Subcutaneous abdominal adipose tissue (tissue), 5 donors: ENCODE results near the gene SYCE1L.

Source experiments
- H3K27ac ChIP-seq: one replicate; pipeline ENCODE4 v1.7.0; 2013; ENCODE audit warnings: low read depth, mild to moderate bottlenecking, inconsistent platforms, low read length, moderate library complexity
- H3K27me3 ChIP-seq, 5 donors: one replicate each; pipeline ENCODE4 v1.7.0; 2013; ENCODE audit warnings: low read length in 5 of 5, inconsistent platforms in 1 of 5; ENCODE audit not compliant: control insufficient read depth in 5 of 5, insufficient read depth in 4 of 5
- H3K36me3 ChIP-seq, 5 donors: one replicate each; pipeline ENCODE4 v1.7.0; 2013; ENCODE audit warnings: low read length in 5 of 5; ENCODE audit not compliant: control insufficient read depth in 5 of 5, insufficient read depth in 5 of 5
- H3K4me1 ChIP-seq, 5 donors: one replicate each; pipeline ENCODE4 v1.7.0; 2013; ENCODE audit warnings: low read length in 5 of 5, mild to moderate bottlenecking in 3 of 5, moderate library complexity in 1 of 5; ENCODE audit not compliant: control insufficient read depth in 5 of 5, insufficient read depth in 5 of 5
- H3K4me3 ChIP-seq, 5 donors: one replicate each; pipeline ENCODE4 v1.7.0; 2013; ENCODE audit warnings: low read length in 5 of 5, low read depth in 1 of 5
- H3K9ac ChIP-seq, 5 donors: one replicate each; pipeline ENCODE4 v1.7.0; 2013; ENCODE audit warnings: low read length in 5 of 5, mild to moderate bottlenecking in 4 of 5, moderate library complexity in 3 of 5
- H3K9me3 ChIP-seq, 5 donors: one replicate each; pipeline ENCODE4 v1.7.0; 2013; ENCODE audit warnings: low read length in 5 of 5; ENCODE audit not compliant: control insufficient read depth in 5 of 5
- donor health status: healthy.
- donor health status: healthy.
- donor health status: healthy.
- donor health status: healthy.
- donor health status: healthy.

SYCE1L gene

DNA sequence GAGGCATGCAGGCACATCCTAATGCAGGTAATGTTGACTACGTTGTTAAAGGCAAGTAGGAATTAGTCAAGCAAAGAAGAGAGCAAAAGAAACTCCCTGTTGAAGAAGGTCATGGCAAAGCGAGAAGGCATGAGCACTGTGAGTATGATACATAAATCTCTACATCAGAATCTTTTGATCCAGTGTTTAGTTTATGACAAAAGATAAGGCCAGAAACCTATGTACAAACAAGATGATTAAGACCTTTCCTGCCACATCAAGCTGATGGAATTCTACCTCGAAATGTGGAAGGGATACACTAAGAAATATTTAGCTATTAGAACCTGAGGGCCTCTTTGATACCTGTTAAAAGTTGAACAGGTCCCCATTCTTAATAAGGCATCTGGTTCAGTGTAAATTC, 20.2 kb downstream of the SYCE1L start:
- Histone ChIP-seq H3K4me1 (peaks cover 0 to 4% (median 3%) of the 10 kb centered on the region in 5 donors), H3K36me3 (no peaks in the 10 kb centered on the region), H3K4me3 (no peak overlapping the region), H3K27ac (no peak overlapping the region), H3K27me3 (no peaks in the 10 kb centered on the region), H3K9ac (no peak overlapping the region), H3K9me3 (no peaks in the 10 kb centered on the region)

DNA sequence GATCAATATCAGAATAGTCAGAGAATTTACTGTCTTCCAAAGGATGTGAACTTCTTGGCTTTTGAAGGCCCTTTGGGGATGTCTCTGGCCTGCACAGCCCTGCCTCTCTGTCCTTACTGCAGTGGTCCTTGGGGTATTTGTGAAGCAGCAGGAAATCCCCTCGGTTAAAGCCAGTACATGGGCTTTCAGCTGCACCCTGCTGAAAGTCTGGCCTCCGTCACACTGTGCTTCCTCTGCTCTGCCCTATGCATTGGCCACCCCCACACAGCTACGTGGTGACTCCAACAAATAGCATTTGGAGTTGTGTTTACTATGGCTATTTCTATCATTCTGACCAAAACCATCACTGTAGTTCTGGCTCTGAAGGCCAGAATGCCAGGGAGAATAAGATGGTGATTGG, 21.2 kb downstream of the SYCE1L start:
- H3K4me3 ChIP-seq = no peak overlapping the region
- no peaks in the 10 kb centered on the region for H3K36me3 ChIP-seq
- no peaks in the 10 kb centered on the region for H3K9me3 ChIP-seq
- no peaks in the 10 kb centered on the region for H3K27me3 ChIP-seq
- peaks cover 0 to 5% (median 3%) of the 10 kb centered on the region in 5 donors for H3K4me1 ChIP-seq
- H3K27ac ChIP-seq = no peak overlapping the region
- H3K9ac ChIP-seq = no peak overlapping the region

DNA sequence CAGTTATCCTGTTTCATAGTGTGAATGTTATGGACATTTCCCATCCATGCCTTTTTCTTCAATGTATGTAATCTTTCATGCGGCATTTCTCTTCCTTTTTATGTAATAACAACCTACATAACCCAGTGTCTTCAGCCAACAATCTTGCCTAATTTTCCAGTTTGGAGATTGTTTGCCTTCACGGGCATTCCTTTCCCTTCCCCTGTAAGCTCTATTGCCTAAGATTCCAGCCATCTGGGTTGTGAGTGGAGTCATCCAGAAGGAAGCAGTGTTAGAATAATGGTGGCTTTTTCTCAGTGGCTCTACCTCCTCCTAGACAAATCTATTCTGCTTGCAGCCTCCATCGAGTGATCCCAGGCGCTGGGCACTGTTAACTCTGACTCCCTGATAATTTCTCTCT, 22.3 kb downstream of the SYCE1L start:
- Histone ChIP-seq H3K9ac (no peak overlapping the region), H3K36me3 (no peaks in the 10 kb centered on the region)

DNA sequence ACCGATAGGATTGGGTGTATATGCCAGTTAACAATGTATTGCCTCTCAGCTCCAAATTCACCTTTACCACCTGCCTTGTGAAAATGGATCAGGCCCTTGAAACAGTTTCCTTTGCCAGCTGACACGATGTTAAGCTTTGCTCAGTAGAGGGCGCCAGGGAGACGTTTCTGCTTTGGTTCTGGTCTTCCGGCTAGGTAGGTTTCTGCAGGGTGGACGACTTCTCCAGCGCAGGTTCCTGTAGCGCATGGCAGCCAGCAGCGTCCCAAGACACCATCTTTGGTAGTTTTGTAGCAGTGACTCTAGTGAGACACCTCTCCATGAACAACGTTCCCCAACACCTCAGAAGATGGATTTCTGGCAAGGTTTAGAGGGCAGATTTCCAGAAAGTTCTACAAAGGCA, 24.0 kb downstream of the SYCE1L start:
- Histone ChIP-seq H3K27me3 (no peaks in the 10 kb centered on the region), H3K4me3 (no peak overlapping the region), H3K27ac (no peak overlapping the region), H3K9me3 (no peaks in the 10 kb centered on the region), H3K36me3 (no peaks in the 10 kb centered on the region), H3K4me1 (peaks cover 0 to 5% (median 3%) of the 10 kb centered on the region in 5 donors), H3K9ac (no peak overlapping the region)

More for the DNA sequence above, 22.3 kb downstream of the SYCE1L start:
- no peak overlapping the region for H3K27ac ChIP-seq
- H3K27me3 ChIP-seq = no peaks in the 10 kb centered on the region
- H3K4me3 ChIP-seq = no peak overlapping the region
- H3K9me3 ChIP-seq = no peaks in the 10 kb centered on the region
- peaks cover 0 to 5% (median 3%) of the 10 kb centered on the region in 5 donors for H3K4me1 ChIP-seq

DNA sequence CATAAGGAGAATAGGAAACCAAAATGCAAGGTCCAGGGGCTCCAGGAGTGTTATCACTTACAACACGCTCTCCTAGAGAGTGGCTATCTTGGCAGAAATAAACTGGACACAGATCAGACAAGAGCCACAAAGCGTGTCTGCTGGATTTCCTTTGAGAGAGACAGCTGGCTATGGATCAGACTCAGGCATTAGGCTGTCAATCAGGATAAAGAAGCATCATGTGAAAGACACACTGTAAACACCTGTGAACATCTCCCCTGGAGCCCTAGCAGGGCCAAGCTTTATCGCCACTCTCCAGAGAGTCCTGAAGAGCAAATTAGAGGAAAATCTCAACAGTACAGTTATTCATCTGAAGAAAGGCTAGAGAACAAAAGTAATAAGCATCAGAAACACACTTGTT, 26.0 kb downstream of the SYCE1L start:
- Histone ChIP-seq H3K27me3 (no peaks in the 10 kb centered on the region), H3K4me1 (peaks cover 0 to 5% (median 3%) of the 10 kb centered on the region in 5 donors), H3K36me3 (no peaks in the 10 kb centered on the region), H3K4me3 (no peak overlapping the region), H3K9ac (no peak overlapping the region), H3K27ac (no peak overlapping the region), H3K9me3 (no peaks in the 10 kb centered on the region)

DNA sequence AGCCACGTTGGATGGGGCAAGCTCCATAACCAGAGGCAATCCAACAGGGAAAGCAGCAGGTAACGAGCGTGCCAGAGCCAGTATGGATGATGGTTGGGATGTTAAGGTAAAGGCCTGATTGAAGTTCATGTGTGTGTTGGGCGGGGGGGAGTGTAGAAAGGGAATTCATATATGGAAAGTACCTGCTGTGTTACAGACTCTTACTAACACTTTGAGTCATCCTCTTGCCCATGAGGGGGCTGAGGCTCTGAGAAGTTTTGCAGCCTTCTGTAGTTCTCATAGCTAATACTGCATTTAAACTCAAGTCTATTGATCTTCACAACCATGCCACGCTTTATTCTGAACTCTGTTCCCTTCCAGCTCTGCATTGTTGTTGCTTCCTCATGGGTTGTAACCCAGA, 28.5 kb downstream of the SYCE1L start:
- no peaks in the 10 kb centered on the region for H3K36me3 ChIP-seq
- H3K4me1 ChIP-seq = peaks cover 0 to 5% (median 3%) of the 10 kb centered on the region in 5 donors
- no peaks in the 10 kb centered on the region for H3K27me3 ChIP-seq
- no peak overlapping the region for H3K9ac ChIP-seq
- no peaks in the 10 kb centered on the region for H3K9me3 ChIP-seq
- no peak overlapping the region for H3K27ac ChIP-seq
- H3K4me3 ChIP-seq = no peak overlapping the region

DNA sequence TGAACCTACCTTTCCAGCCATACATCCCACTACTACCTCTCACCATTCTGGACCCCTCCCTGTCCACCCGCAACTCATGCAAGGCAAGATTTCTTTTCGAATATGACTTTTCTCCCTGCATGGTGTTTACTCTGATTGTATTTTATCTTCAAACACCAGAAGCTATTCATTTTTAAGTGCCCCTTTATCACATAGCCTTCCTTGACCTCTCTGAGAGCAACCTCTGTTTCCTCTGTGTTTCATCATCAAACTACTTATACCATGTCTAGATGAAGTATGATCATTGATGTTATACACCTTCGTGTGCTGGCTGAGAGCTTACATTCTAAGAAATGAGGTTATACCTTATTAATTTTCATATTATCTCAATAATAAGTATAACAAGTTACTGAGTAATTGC, 31.8 kb downstream of the SYCE1L start:
- no peak overlapping the region for H3K27ac ChIP-seq
- no peak overlapping the region for H3K9ac ChIP-seq
- no peak overlapping the region for H3K4me3 ChIP-seq
- H3K9me3 ChIP-seq = no peaks in the 10 kb centered on the region
- peaks cover 0 to 3% (median 0%) of the 10 kb centered on the region in 5 donors for H3K4me1 ChIP-seq
- no peaks in the 10 kb centered on the region for H3K36me3 ChIP-seq
- peaks cover 0 to 6% (median 0%) of the 10 kb centered on the region in 5 donors for H3K27me3 ChIP-seq

DNA sequence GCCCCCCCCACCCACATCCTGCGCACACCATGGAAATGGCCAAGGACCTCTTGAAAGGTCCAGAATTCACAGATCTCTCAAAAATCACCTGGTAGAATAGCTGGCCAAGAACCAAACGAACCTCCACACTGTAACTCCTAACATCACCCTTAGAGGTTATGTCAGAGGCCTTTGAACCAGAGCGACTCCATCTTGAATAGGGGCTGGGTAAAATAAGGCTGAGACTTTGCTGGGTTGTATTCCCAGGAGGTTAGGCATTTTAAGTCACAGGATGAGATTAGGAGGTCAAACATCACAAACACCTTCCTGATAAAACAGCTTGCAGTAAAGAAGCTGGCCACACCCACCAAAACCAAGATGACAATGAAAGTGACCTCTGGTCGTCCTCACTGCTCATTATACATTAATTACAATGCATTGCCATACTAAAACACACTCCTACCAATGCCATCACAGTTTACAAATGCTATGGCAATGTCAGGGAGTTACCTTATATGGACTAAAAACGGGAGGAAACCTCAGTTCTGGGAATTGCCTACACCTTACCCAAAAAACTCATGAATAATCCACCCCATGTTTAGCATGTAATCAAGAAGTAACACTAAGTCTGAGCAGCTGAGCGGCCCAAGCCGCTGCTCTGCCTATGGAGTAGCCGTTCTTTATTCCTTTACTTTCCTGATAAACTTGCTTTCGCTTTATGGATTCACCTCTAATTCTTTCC, 34.8 kb downstream of the SYCE1L start:
- H3K36me3 ChIP-seq = no peaks in the 10 kb centered on the region
- no peak overlapping the region for H3K4me3 ChIP-seq
- H3K9ac ChIP-seq = no peak overlapping the region
- peaks cover 4 to 8% (median 5%) of the 10 kb centered on the region in 5 donors for H3K4me1 ChIP-seq
- H3K9me3 ChIP-seq = no peaks in the 10 kb centered on the region
- H3K27ac ChIP-seq = no peak overlapping the region
- peaks cover 0 to 6% (median 0%) of the 10 kb centered on the region in 5 donors for H3K27me3 ChIP-seq

DNA sequence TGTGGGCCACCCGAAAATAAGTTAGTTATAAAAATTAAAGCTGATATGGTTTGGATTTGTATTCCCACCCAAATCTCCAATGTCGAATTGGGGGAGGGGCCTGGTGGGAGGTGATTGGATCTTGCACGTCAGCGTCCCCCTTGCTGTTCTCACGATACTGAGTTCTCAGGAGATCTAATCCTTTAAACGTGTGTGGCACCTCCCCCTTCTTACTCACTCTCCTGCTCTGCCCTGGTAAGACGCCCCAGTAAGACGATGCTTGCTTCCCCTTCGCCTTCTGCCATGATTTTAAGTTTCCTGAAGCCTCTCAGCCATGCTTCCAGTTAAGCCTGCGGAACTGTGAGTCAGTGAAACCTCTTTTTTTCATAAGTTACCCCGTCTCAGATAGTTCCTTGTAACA, 35.4 kb downstream of the SYCE1L start:
- Histone ChIP-seq H3K27me3 (peaks cover 0 to 6% (median 0%) of the 10 kb centered on the region in 5 donors), H3K27ac (no peak overlapping the region), H3K4me3 (no peak overlapping the region), H3K4me1 (peaks cover 4 to 8% (median 5%) of the 10 kb centered on the region in 5 donors), H3K9me3 (no peaks in the 10 kb centered on the region), H3K36me3 (no peaks in the 10 kb centered on the region), H3K9ac (no peak overlapping the region)

DNA sequence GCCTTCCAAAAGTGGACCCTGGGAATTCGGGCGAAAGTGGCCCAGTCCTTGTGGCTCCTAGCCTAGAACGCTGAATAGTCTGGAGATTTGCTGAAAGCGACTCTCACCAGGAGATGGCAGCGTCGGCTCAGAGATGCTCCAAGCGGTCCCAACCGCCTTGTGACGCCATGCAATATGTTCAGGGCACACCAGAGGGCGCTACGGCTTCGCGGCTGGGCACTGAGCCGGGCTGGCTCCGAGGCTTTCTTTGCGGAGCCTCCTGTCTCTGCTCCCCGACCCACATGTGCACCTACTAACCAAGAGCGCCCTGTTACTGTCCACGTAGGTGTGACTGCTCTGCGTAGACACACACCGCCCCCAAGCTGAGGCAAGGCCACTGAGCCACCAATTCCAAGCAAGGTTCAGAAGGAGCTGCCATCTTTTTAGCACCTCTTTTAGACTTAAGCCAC, 36.9 kb downstream of the SYCE1L start:
- Histone ChIP-seq H3K4me1 (peaks cover 4 to 8% (median 5%) of the 10 kb centered on the region in 5 donors), H3K27me3 (peaks cover 0 to 6% (median 0%) of the 10 kb centered on the region in 5 donors), H3K9me3 (no peaks in the 10 kb centered on the region), H3K36me3 (no peaks in the 10 kb centered on the region), H3K27ac (no peak overlapping the region), H3K9ac (no peak overlapping the region), H3K4me3 (peak overlapping the region; percentile 6 to 65 (median 48))
